ENCODE results near the gene MAGED2. TPM values are rescaled to one million over a fixed set of nuclear protein-coding genes. Genes with fewer than 3 reads are reported as not detected.
"Not testable (repeated sequence)": the region's sequence is repeated elsewhere in the genome, so short reads cannot be mapped to it uniquely, and the experiment has no call there.

MAGED2 gene, protein sequence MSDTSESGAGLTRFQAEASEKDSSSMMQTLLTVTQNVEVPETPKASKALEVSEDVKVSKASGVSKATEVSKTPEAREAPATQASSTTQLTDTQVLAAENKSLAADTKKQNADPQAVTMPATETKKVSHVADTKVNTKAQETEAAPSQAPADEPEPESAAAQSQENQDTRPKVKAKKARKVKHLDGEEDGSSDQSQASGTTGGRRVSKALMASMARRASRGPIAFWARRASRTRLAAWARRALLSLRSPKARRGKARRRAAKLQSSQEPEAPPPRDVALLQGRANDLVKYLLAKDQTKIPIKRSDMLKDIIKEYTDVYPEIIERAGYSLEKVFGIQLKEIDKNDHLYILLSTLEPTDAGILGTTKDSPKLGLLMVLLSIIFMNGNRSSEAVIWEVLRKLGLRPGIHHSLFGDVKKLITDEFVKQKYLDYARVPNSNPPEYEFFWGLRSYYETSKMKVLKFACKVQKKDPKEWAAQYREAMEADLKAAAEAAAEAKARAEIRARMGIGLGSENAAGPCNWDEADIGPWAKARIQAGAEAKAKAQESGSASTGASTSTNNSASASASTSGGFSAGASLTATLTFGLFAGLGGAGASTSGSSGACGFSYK
- 282 and 284 TPM in 2 replicates for total RNA-seq (2014; rRNA removed; shearing (Covaris generic); ENCODE audit: low replicate concordance)

DNA sequence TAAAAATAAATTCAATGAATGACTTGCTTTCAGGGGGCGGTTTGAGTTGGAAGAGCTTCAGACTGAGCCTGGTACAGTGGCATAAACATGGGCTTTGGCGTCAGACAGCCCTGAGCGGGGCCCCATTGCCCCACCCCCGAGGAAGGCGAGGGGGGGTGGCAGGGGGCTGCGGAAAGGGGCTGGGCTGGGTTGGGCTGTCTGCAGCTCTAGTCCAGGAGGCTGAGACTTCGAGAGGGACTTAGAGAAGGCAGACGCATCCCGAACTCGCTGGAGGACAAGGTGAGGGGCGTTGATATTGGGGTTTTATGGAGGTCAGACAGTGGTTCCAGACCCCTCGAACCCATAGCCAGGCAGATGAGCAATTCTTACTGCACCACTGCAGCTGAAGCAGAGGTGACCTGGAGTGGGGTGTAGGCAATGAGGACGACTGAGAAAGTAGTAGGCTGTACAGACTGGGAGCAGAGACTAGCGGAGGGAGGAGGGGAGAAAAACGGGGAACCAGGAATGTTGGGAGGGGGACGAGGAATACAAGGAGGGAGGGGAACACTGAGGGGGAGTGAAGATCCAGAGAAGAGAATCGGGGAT is at the start of gene MAGED2:
MAGED2 (plus strand) TSS at position 222 of the 585 bp plus-strand sequence. CDS start 1,587 bp downstream, outside the sequence.
- in situ Hi-C loops (cut with HindIII; ENCODE audit: low pct_unique_long_range_greater_than_20kb, low sequenced_read_pairs): no loop called here
- peak; percentile 6 for DNase-seq (ENCODE audit: low read depth)

DNA sequence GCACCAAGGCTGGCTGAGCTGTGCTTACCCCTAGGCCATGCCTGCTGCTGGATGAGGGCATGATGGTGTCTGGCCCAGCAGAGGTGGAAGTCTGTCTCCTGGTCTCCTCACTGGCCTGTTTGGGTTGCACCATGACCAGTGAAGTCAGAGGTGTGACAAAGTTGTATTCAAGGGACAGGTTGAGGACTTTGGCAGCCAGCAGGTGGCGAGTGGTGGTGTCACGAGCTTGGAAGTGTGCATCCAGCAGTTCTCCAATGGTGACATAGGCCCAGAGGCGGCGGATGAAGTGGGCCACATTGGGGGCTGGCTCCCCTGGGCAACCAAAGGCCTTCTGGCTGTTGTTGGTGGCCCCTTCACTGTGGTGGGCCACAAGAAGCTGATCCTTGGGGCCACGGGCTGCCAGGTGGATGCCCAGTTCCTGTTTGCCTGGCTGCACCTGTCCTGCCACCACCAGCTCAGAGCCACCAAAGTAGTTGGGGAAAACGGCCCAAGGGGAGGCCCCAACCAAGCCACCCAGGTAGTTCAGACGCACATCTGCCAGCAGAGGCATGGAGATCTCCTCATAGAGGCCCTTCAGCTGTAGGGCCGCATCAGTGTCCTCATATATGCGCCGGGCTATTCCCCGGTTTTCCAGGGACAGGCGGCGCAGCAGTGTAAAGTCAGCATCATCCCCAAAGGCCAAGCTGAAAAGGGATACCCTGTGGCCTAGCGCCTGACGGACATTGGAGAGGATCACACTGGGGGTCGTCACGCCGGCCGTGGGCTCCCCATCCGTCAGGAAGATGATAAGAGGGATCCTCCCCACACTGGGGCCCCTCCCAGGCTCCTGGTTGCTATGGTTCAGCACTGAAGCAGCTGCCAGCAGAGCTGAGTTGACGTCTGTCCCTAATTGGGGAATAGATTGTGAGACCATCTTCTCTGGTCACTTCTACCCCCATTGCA is 49.2 kb upstream of the MAGED2 start:
- DNase-seq (ENCODE audit: low read depth): no peak
- in situ Hi-C loops (cut with HindIII; ENCODE audit: low pct_unique_long_range_greater_than_20kb, low sequenced_read_pairs): no loop called here

DNA sequence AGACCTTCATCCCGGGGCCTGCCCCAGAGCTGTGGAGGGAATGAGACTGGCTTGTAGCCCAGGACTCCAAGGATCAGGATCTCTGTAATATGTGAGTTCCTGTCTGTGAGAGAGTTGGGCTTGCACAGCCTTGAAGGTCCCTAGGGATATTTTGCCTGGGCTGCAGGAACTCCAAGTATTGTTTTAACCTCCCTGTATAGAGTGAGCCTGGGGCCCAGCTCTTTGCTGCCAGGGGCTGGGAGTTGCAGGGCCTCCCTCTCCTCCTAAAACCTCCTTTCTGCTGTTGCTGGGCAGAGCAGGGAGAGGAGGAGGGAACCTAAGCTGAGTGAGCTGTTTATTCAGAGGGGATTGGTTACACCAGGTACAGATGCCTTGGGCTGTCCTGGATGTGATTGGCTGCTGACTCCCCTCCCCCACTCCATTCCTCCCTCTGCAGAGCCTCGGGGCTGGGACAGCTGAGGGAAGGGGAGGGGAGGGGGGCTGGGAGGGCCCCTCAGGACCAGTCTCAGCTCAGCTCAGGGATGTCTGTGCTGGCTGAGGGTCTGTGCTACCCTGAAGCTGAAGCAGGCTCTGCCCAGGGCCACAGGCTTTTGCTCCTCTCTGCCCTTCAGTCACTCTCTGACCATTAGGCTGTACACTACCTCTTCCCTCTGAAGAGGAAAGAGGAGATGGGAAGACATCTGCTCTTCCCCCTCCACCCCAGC is 33.0 kb upstream of the MAGED2 start:
- in situ Hi-C loops (cut with HindIII; ENCODE audit: low pct_unique_long_range_greater_than_20kb, low sequenced_read_pairs); DNase-seq (ENCODE audit: low read depth): not testable (repeated sequence)

DNA sequence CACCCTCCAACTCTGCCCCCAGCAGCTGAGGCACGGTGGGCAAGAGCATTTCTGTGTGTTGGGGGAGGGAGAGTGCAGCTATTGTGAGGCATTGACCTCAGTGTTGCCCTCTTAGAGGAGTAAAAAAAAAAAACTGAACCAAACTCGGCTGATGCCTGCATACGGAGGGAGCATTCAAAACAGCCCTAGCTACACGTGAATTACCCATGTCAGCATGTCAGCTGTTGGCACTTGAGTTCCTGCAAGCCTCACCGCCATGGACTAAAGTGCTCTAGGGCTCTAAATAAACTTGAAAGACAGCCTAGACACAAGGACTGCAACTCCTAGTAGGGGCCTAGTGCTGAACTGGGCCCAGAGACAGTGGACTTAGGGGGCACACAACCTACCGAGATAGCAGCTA is 31.5 kb upstream of the MAGED2 start:
- in situ Hi-C loops (cut with HindIII; ENCODE audit: low pct_unique_long_range_greater_than_20kb, low sequenced_read_pairs): no loop called here
- no peak for DNase-seq (ENCODE audit: low read depth)

DNA sequence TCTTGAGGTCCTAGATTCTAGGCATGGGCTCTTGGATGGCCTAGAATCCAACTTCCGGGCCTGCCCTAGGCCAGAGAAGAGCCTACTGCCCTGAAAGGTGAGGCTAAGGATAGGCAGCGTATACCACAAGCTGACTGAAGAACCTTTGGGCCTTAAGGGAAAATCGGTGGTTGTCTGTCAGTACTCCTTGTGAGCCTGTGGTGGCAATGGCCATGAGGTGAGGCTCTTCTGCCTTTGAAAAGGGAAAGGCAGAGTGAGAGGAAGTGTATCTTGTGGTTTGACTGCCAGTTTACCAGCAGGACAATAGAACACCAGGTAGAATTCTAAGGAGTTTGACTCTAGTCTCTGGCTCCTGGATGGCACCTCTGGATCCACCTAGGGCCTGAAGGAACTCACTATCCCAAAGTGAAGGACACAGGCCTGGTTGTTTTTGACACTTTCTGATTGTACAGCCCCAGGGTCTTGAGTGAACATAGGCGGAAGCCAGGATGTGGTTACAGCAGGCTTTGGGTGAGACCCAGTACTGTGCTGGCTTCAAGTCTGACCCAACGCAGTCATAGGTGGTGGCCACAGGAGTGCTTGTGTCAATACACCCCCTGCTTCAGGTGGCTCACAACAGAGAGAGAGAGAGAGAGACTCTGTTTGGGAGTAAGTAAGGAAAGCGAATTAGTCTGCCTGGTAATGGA is 30.4 kb upstream of the MAGED2 start:
- in situ Hi-C loops (cut with HindIII; ENCODE audit: low pct_unique_long_range_greater_than_20kb, low sequenced_read_pairs): no loop called here

DNA sequence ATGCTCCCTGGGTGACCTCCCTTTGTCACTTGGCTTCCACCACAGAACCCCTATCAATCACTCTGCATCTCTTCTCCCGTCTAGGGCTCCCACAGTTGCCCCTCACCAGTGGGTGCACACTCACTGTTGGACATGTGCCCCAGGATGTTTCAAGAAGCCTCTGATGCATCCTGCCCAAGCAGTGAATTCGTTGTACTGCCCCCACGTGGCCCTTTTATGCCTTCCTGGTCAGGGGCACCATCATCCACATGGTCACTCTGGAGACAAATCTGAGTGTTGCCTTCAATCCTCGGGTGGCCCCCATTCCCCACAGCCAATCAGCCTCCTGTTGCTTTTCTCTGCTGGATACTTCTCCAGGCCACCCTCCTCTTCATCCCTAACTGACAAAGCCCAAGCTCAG is 21.6 kb upstream of the MAGED2 start:
- in situ Hi-C loops (cut with HindIII; ENCODE audit: low pct_unique_long_range_greater_than_20kb, low sequenced_read_pairs): no loop called here
- DNase-seq (ENCODE audit: low read depth): no peak

More for the DNA sequence above, 30.4 kb upstream of the MAGED2 start:
- no peak for DNase-seq (ENCODE audit: low read depth)

DNA sequence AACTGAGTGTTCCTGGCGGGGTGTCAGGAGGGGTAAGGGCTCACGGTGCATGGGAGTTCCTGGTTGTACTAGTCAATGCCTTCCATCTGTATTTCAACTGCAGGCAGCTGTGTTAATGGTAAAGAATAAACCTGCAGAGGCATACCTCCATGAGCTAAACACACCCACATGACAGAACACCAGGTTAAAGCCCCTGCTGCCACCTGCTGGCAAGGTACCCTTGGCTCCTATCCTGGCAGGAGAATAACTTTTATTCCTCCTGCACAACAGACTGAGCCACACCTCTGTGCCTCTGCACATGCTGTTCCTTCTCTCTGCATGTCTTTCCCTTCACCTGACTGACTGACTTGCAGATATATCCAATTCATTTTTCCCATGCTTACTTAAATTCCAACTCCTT is 20.6 kb upstream of the MAGED2 start:
- DNase-seq (ENCODE audit: low read depth): no peak
- in situ Hi-C loops (cut with HindIII; ENCODE audit: low pct_unique_long_range_greater_than_20kb, low sequenced_read_pairs): no loop called here

DNA sequence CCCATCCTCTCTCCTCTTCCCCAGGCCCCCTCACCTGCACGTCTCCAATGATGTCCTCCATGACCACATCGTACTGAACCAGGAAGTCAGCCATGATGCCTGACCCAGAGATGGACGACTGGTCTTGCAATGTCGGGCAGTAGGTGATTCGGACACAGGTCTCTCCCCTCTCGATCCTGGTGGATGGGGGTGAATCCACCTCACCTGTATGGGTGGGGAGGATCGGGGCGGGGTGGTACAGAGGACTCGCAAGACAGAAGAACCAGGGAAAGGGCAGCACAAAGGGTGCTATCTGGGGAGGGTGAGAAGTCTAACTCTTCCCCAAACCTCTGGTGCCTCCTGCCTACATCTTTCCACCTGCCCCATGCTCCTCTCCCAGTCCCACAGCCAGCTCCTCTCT is 19.1 kb upstream of the MAGED2 start:
- DNase-seq (ENCODE audit: low read depth): no peak
- in situ Hi-C loops (cut with HindIII; ENCODE audit: low pct_unique_long_range_greater_than_20kb, low sequenced_read_pairs): no loop called here

DNA sequence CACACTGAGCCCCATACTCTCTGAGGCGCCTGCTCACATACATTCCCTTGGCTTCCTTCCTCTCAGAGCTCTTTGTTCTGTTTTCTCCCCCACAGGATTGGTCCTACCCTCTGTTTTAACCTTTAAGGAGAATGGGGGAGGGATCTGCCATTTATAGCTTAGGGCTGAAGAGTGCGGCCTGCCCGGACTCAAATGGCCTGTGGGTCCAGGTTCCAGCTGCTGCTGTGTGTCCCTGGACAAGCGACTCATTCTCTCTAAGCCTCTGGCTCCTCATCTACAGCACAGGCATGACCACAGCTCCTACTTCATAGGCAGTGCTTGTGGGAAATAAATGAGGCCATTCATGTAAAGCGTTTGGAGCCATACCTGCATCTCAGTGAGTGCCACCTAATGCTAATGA is 18.1 kb upstream of the MAGED2 start:
- DNase-seq (ENCODE audit: low read depth); in situ Hi-C loops (cut with HindIII; ENCODE audit: low pct_unique_long_range_greater_than_20kb, low sequenced_read_pairs): not testable (repeated sequence)

DNA sequence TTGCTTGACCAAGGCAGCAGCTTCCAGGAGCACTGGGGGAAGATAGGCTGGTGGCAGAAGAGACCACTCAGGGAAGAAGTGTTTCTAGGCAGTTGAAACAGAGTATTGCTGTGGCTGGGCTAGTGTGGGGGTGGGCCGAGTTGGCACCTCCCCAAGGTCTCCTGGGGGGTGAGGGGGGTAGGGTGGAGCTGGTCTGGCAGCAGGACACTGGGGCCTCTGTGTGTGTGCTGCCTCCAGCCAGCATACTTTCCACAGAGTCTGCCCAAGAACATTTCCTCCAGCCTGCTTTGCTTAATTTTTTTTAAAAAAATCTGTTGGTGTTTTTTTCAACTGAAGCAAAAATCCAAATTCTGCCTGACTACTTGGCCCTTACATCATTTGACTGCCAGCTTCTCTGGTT is 13.5 kb upstream of the MAGED2 start:
- in situ Hi-C loops (cut with HindIII; ENCODE audit: low pct_unique_long_range_greater_than_20kb, low sequenced_read_pairs): no loop called here
- no peak for DNase-seq (ENCODE audit: low read depth)

DNA sequence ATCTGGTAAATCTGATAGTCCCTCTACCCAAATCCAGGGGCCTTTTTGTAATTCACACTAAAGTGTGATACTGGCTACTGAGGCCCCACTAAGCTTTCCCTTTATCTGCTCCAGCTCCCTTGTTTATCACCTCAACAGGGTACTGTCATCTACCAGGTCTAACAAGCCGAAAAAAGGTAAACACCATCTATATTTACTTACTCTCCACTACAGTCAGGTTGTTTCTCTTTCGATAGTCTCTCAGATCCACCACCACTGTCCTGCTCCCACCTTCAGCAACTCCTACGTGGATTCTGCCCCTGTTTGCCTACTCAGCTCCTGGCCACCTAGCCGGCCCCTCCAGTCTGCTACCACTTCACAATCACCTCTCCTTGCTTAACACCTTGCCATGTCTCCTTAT is 12.8 kb upstream of the MAGED2 start:
- in situ Hi-C loops (cut with HindIII; ENCODE audit: low pct_unique_long_range_greater_than_20kb, low sequenced_read_pairs): no loop called here
- no peak for DNase-seq (ENCODE audit: low read depth)

DNA sequence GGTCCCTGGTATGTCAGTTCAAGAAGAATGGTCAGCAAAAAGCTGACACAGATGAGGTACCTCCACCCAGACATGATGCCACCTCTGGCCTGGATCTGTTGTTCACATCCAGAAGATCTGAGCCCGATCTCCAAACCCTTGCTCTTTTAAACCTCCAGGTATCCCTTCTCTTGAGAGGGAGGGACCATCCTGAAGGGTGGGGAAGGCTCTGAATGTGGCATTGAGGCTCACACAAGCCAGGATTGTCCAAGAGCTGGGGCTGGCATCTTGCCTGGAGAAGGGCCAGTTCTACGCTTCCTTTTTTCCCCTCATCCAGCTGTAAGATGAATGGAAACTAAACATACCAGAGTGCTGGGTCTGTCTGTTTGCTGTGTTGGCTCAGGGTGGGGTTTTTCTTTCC is 9.4 kb upstream of the MAGED2 start, which contains the start of gene ITIH6:
ITIH6 (minus strand) TSS at position 119 of the 400 bp plus-strand sequence; CDS start at position 74, 45 bp downstream.
- in situ Hi-C loops (cut with HindIII; ENCODE audit: low pct_unique_long_range_greater_than_20kb, low sequenced_read_pairs): no loop called here
- no peak for DNase-seq (ENCODE audit: low read depth)

DNA sequence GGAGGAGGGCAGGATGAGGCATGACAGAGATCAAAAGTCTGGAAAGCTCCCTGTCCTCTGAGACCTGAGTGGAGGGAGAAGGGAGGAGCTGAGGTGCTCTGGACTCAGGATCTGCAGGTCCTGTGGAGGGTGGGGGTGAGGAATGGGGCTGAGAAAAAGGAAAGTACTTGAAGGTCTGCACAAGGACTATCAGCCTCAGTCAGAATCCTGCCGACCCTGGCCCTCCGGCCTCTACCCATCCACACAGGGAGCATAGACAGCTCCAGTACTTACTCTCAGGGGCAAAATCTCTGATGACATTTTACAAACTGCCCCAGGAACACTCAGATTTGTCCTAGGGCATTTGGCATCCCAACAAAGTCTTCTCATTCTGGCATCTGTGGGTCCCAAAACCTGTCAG is 8.5 kb upstream of the MAGED2 start:
- in situ Hi-C loops (cut with HindIII; ENCODE audit: low pct_unique_long_range_greater_than_20kb, low sequenced_read_pairs): no loop called here
- DNase-seq (ENCODE audit: low read depth): no peak

DNA sequence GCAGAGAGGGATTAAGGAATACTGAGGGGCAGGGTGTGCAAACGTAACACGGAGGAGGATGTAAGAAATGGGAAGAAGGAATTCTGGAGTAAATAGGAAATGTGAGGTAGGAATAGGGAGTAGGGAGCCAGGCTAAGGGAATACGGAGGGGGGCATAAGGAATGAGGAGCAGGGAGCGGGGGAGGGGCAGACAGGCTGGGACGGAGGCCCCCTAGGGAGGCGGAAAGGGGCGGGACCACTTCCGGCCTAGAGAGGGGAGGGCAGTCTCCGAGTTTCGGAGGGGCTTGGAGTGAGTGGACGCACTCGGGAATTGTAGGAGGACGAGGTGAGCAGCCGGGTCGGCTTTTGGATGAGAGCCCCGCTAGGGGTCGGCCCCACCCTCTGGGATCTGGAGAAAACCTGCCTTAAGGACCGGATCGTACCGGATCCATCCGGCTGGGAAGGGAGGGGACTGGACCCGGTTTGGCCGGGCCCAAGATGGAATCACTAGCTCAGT is 612 bp downstream of the MAGED2 start:
- DNase-seq (ENCODE audit: low read depth): no peak

DNA sequence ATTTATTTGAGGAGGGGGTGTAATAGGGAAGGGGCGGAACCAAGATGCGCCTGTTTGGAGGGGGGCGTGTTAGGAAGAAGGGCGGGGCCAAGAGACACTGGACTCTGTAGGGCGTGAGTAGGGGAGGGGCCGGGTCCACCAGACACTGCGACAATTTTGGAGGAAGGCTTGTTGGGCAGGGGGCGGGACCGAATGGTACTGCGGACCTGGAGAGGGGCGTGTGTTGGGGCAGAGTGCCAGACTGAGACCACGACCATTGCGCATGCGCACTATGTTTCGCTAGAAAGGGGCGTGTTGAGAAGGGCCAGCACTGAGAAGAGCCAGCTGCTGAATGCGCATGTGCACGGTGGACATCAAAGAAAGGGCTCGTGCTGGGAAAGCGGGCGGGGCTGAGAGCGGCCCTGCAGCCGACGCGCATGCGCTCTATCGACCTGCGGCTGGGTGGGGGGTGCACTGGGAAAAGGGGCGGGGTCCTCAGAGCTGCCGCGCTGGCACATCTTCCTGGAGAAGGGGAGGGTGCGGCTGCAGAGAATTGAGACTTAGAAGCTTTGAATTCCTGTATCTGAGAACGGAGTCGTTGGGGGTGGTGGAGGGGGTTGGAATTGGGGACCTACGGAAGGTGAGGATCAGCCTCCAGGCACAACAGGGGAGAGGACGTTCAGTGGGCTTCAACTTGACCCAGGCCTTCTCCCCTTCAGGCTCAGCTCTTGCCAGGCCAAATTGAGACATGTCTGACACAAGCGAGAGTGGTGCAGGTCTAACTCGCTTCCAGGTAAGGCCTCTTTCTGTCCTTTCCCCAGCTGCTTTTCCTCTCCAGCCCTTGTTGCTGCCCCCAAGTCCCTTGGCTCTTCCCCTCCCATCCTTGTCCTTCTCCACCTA is 1.3 kb downstream of the MAGED2 start:
- DNase-seq (ENCODE audit: low read depth): peak; percentile 94
- in situ Hi-C loops (cut with HindIII; ENCODE audit: low pct_unique_long_range_greater_than_20kb, low sequenced_read_pairs): no loop called here

More for the DNA sequence above, 612 bp downstream of the MAGED2 start:
- in situ Hi-C loops (cut with HindIII; ENCODE audit: low pct_unique_long_range_greater_than_20kb, low sequenced_read_pairs): no loop called here

DNA sequence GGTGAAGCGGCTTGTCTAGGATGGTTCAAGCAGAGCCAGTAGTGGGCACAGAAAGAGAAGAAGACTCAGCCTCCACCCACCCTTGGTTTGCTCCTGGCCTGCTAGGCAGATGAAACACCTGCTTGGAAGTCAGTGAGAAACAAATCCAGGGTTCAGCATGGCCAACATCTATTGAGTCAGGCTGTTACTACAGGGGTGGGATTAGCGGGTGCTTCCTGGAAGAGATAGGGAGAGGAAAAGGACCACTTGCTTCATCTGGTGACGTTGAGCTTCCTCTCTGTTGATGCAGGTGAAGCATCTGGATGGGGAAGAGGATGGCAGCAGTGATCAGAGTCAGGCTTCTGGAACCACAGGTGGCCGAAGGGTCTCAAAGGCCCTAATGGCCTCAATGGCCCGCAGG is 3.0 kb downstream of the MAGED2 start:
- DNase-seq (ENCODE audit: low read depth): no peak
- in situ Hi-C loops (cut with HindIII; ENCODE audit: low pct_unique_long_range_greater_than_20kb, low sequenced_read_pairs): no loop called here
